ENCODE measurements around the gene GBA2.
A peak's percentile ranks its signal among the peaks of the same experiment; 100 is the strongest.

Gene GBA2

DNA sequence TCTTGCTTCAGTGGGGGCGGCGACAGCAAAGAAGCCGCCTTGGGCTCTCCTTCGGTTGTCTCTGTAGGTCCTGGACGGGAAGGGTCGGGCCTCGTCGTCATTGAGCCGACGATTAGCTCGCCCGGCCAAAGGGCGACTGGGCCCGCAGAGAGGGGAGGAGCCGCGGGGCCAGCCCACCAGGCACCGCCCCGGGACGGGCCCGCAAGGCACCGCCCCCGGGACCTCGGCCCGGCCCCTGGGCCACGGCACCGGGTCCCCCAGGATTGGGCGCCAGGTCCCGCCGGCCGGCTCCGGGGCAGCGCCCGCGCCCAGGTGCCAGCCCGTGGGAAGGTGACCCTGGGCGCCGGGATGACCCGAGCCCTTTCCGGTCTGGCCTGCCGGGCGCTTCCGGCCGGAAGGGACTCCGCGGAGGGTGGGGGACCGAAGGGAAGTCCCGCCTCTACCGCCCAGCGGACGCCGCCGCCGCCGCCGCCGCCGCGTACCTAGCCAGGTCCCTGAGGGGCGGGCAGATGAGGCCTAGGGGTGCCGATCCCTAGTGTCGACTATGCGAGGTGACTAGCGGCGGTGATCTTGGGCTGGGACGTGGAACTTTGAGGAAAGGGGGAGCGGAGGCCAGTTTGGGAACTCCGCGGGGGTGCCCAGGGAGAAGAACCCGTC, at the start of gene GBA2, which contains the start of gene RGP1:
TSS of gene GBA2 (minus strand) at position 371 of the 657 bp plus-strand sequence. CDS start 524 bp downstream, outside the sequence.
TSS of gene RGP1 (plus strand) at position 430 of the 657 bp plus-strand sequence. CDS start 469 bp downstream, outside the sequence.
- peak; percentile 78 for DNase-seq (ENCODE audit: low read depth, low spot score)

DNA sequence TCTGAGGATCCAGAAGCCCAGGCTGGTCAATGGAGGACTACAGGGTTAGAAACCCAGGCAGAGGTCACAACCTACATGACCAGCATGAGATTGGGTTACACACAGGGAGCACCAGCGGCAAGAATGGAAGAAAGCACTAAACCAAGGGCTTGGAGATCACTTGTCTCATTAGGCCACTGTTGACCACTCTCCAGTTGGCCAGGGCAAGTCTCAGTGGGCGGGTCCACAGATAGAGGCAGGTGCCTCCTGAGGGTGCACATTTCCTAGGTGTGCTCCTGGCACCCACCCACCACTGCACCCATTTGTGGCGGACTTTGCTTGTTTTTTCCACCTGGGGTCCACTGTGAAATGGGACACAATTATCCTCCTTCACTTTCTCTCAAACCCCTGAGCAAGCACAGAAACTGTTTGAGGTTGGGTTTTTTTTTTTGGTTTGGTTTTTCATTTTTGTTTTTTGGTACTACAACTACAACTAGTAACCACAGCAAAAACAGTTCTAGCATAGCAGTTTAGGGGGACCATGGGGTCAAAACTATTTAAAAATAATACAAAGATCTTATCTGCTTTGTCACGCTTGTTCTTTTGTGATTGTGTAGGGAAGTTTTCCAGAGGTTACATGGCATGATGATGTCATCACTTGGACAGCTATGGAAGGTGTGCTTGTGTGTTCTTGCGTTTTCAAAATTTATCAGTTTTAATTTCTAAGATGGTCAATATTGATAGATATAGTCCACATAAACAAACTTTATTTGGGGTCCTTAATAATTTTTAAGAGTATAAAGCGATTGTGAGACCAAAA, 48.5 kb upstream of the GBA2 start:
- no peak for DNase-seq (ENCODE audit: low read depth, low spot score)

DNA sequence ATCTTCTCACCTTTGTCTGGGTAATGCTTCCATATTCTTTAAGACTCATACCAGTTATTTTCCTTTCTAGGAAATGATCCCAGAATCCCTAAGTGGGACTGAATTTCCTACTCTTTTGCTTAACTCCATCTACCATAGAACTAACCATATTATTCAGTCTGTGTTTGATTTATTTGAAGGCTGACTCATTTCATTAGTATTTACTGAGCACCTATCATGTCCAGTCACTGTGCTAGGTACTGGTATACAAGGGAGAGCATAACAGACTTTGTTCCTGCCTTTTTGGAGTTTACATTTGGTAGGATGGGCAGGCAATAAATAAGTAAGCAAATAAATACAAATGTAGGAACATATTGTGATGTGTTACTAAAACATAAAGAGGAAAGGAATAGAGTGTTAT, 46.7 kb upstream of the GBA2 start:
- DNase-seq (ENCODE audit: low read depth, low spot score), result no peak

DNA sequence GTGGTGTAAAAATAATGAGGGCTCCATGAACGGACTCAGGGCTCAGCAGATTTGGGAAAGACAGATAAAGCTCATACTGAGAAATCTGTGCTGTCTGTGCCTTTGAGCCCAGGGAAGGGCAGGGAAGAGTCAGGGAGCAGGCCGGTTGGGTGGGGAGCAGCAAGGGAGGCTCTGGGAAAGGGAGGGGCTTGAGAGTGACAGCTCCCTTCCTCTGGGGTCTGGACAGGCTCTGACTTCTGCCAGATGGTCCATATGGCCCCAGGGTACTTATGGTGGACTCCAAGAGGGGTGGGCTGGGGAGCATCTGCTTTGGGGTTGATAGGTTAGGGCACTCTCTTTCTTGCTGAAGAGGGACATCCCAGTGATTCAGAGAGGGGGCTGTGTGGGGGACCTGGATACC, 44.4 kb upstream of the GBA2 start:
- DNase-seq (ENCODE audit: low read depth, low spot score), result no peak

DNA sequence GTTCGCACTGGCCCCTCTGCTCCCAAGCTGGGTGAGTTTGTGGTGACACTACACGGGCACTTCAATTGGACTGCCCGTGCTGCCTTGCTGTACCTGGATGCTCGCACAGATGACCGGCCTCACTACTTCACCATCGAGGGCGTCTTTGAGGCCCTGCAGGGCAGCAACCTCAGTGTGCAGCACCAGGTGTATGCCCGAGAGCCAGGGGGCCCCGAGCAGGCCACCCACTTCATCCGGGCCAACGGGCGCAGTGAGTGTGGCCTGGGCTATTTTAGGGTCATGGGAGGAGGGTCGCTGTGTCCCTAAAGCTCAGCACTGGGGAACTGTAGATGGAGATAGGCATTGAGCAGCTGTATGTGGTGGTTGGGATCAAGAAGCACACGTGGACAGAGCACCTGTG, 43.8 kb upstream of the GBA2 start:
- DNase-seq (ENCODE audit: low read depth, low spot score), result no peak

DNA sequence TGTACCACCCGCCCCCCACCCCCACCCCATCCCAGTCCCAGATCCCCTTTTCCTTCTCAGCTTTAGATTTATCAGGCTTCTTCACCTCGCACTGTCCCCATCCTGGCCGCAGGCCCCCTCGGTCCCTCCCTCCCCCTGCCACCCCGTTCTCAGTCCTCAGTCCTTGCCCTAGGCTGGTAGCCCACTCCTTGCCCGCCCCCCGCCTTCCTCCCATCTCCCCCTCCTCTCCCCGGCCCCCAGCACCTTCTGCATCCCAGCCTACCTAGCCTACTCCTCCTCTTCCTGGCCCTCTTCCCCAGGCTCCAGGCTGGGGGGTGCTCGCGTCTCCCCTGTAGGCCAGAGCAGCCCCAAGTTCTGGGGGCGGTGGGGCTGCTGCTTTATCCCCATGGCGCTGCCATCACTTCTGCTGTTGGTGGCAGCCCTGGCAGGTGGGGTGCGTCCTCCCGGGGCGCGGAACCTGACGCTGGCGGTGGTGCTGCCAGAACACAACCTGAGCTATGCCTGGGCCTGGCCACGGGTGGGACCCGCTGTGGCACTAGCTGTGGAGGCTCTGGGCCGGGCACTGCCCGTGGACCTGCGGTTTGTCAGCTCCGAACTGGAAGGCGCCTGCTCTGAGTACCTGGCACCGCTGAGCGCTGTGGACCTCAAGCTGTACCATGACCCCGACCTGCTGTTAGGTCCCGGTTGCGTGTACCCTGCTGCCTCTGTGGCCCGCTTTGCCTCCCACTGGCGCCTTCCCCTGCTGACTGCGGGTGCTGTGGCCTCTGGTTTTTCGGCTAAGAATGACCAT, 43.2 kb upstream of the GBA2 start:
- no peak for DNase-seq (ENCODE audit: low read depth, low spot score)

DNA sequence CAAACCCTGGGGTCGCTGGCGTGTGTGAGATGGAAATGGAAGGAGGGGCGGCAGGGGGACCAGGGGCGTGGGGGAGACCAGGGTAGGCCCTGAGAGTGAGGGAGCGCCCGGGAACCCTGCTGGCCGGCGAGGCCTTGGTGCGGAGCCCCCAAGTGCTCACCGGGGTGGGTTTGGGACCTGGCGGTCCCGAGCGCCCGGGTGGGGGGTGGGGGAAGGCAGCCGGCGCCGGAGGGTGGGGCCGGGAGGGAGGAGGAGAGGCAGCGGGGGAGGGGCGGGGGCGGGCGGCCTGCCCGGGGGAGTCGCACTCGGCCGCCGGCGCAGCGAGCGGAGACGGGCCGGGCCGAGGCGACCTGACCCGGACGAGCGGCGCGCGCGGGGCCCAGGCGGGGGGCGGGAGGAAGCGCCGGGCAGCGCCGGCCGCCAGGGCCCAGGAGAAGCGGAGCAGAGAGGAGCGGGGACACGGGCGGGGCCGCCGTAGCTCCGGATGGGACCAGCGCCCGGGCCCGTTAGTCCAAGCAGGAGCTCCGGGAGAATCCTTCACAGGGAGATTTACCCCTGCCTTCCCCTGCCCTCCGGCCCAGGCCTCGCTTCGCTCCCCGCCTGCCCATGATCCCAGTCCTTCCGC, 42.4 kb upstream of the GBA2 start, which contains the start of gene NPR2:
TSS of gene NPR2 (plus strand) at position 295 of the 625 bp plus-strand sequence. CDS start 818 bp downstream, outside the sequence.
- DNase-seq (ENCODE audit: low read depth, low spot score), result peak; percentile 21

DNA sequence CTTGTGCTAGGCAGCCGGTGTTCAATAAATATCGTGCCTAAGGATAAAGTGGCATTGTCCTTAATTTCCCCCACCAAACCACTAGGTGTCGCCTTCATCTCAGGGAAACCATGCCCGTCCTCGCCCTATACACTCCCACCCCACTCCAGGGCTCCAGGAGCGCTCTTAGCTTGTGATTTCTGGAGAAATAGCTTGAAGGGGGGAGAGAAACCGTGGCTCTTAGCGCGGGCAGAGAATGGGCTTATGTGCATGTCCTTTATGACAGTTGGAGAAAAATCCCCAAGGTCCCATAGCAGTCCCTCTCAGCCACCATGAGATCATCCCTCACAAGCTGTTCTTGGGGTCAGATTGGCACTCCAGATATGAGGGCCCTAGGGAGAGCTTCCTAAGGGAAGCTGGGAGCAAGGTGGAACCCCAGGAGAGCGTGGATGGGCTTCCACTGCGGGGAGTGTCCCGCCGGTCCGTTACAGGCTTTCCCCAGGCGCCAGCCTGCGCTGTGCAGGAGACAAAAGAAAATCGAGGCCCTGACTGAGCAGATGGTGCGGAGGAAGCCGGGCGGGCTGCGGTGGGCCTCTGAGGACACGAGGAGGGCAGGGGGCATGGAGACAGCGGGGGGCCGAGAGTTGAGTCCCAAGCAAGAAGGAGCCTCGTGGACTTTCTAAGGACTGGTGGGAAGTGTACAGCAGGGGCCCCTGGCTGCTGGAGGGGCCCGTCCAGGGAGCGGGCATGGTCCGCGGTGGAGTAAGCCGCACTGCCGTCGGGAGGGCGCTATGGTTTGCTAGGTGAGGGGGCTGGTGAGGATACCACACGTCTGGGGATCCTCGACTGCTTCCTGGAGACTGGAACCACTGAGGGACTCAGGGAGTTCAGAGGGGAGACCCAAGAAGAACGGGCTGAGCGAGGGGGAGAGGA, 41.6 kb upstream of the GBA2 start:
- peak; percentile 86 for DNase-seq (ENCODE audit: low read depth, low spot score)

DNA sequence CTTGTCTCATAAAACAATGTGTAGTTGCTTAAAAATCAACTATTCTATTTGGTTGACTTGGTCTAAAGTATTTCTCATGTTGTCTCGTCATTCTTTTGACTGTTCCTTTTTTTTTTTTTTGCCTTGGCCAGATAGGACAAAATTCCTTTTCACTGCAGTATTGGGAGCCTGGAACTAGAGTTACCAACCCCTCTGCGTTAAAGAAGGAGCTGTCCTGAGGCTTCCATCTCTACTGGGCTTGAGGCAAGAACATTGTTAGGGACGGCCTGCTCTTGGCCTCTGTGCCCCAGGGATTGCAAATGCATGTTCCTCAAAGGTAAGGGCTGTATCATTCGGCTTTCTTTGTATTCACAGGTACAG, 41.0 kb upstream of the GBA2 start:
- DNase-seq (ENCODE audit: low read depth, low spot score), result no peak

DNA sequence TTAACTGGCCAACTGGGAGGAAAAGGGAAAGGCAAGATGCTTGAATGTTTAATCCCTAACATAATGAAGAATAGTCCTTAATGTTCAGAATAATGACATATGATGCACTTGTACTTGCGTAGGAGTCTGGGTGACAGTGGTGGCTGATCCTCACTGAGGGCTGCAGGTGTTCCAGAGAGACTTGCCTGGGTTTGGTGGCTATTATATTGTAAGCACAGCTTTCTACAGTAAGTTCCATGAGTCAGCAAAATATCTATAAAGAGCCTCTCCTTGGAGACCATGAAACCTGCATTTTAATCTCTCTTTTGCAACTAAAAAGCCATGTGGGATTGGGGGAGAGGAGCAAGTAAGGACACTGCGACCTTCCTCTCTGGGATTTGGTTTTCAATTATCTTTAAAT, 40.5 kb upstream of the GBA2 start:
- DNase-seq (ENCODE audit: low read depth, low spot score), result no peak

DNA sequence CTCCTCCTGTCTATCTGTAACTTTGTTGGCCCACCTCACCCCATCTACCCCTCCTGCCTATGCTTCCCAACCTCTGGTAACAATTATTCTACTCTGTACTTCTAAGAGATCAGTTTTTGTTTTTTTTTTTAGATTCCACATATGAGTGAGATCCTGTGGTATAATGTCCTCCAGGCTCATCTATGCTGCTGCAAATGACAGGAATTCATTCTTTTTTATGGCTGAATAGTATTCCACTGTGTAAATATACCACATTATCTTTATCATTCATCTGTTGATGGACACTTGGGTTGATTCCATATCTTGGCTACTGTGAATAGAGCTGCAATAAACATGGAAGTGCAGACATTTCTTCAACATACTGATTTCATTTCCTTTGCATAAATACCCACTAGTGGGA, 34.4 kb upstream of the GBA2 start:
- DNase-seq (ENCODE audit: low read depth, low spot score), result no peak

DNA sequence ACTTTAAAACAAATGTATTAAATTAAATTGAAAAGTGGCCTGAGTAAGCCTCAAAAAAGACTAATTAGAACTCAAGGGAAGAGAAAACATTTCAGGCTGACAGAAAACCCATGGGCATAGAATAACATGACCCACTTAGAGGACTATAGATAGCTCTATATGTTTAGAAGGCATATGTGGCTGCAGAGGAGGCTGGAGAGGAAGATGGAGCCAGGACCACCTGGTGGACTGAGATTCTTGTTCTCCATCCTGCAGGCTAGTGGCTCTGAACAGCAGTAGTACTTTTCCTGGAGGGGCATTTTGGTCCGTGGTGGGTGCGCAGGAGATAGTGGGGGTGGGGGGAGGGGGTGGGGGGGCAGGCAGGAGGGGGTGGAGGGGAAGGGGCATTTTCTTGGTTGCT, 32.0 kb upstream of the GBA2 start:
- no peak for DNase-seq (ENCODE audit: low read depth, low spot score)

DNA sequence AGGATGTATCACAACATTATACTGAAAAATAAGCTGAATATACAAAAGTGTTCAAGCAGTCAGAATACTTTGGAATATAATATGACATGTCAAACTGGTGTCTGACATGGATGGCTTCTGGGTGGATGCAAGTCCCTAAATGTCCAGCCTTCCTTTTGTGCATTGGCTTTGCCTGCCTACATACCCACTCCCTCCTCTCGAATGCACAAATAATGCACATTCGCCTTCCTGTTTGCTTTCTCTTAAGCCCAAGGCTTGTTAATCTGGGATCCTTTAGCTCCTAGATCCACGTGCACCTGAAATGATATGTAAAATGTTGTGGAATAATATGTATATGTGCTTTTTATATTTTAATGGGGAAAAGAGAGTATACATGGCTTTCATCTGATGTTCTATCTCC, 29.5 kb upstream of the GBA2 start:
- DNase-seq (ENCODE audit: low read depth, low spot score), result no peak

DNA sequence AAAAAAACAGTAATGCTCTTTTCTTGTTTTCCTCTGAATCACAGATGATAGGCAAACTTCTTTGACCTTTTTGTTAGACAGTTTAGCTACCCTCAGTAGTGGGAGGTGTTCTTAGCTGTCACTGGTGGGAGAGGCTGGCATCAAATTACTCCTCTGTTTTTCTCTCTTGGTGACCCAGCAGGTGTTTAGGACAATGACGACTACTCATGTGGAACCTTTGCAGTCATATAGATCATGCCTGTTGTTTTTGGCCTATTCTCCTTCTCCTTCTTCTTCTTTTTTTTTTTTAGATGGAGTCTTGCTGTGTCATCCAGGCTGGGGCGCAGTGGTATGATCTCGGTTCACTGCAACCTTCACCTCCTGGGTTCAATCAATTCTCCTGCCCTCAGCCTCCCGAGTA, 27.0 kb upstream of the GBA2 start:
- DNase-seq (ENCODE audit: low read depth, low spot score), result no peak

DNA sequence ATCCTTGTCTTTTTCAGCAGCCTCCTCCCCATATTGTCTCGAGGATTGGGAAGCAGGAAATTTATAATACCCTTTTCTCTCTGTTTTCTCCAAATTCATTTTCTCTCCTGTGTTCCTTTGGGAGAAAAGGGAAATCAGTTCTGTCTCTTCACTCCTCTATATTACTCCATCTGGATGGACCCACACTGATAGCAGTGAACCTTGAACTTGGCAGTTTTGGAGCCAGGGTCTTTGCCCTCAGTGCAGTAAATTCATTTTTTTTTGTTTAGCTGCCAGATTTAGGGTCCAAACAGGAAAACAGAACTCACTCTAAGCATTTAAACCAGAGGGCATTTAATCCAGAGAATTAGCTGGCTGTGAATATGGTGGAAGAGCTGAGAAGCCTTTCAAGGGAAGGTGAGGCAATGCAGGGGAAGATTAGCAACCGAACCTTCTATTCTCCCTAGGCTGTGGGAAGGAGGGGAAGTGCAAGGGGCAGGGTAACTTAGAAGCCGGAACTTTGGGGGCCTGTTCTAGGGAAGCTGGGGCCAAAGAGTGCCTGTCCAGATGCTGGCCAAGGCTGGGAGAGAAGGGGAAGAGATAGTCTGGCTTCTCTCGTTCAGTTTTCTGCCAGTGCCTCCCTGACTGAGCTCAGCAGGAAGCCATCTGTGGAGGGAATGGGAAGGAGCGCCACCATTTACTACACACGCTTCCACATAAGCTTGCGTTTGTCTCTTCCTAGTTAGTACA, 26.0 kb upstream of the GBA2 start:
- DNase-seq (ENCODE audit: low read depth, low spot score), result peak; percentile 8

DNA sequence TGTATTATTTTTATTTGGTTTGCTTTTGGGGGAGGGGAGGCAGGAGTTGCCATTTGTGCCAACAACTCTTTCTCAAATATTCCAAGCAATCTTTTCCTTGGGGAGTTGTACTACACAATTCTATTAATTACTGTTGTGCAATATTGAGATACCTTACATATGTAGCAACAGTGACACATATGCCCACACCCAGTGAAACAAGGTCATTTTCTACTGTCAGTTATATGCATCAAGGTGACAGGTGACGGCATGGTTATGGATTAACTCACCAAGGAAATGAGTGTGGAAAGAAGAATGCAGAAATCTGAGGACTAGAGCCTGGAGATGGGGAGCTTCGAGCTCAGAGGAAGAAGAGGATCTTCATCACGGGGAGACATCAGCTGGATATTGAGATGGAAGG, 22.9 kb upstream of the GBA2 start:
- DNase-seq (ENCODE audit: low read depth, low spot score), result no peak

DNA sequence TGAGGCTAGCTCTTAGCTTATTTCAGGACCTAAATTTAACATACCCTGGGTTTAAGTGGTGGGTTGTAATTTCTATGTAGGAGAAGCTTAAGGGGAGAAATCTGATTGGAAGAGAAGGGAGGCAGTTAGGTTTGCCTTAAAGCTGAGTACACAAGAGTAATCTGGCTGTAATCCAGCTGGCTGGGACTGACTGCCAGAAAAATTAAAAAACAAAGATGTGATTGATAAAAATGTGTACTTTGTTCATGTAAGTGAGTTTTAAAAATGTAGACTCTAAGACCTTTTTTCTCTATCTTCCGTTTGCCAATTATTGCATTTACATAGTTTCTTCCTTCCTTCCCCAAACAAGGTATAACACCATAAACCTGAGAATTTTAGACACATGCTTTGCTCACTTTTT, 22.5 kb upstream of the GBA2 start:
- no peak for DNase-seq (ENCODE audit: low read depth, low spot score)

DNA sequence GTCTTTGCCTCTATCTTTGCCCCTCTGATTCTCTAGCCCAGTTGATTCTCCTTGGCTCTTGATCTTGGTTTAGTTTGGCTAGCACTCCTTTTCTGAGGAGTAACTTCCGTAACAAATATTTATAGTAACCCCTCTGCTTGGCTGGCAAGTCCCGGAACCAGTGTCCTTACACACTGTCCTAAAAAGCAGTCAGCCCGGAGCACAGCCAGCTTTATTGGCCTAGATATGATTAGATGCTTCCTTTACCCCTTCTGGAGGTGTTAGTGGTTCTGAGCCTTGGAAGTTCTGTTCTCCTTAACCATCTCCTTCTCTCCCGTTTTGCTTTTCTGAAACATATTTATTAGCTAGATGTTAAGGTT, 22.0 kb upstream of the GBA2 start:
- DNase-seq (ENCODE audit: low read depth, low spot score), result no peak

DNA sequence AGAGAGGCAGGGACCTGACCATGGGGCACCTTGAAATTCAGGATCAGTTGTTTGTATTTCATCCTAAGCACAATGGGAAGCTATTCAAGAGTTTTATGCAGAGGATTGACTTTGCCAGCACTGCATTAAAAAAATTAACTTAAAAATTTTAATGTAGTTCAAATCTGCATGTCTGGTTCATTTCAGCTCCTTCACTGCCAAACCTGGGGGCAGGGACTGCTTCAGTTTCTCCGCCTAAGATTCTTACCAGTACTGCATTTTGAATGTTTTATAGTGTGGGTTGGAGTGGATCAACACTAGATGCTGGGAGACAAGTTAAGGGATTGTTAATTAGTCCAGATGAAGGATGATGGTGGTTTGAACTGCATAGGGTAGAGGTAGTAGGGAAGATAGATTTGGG, 20.7 kb upstream of the GBA2 start:
- DNase-seq (ENCODE audit: low read depth, low spot score), result no peak

DNA sequence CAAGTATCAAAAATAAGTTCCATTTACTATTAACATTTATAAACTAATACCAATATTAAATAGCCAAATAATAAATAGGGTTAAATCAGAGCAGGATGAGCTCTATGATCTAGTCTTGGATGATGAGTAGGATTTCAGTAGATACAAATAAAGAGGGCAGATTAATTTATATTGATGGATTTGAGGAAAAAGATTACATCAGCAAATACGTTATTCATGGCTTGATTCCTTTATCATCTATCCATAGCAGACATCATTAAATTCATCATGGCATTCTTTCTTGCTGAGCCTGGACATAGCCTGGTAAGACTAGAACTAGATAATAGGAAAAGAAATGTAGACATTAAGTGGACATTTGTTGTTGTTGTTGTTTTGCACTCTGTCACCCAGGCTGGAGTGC, 18.4 kb upstream of the GBA2 start:
- no peak for DNase-seq (ENCODE audit: low read depth, low spot score)
